GM13976 (cell line): ENCODE results near the gene AHDC1.

Source experiments
- DNase-seq: peaks from one replicate; pipeline ENCODE4 v3.0.0; 2012; ENCODE audit warnings: low spot score
- in situ Hi-C: fragments of 300-500 bp; cut with MboI; formaldehyde crosslinking; loops from one replicate; pipeline ENCODE4 v1.12.0; 2022; ENCODE audit warnings: low sequenced_read_pairs, mixed read lengths, inconsistent platforms; ENCODE audit not compliant: unreplicated experiment
- TF ChIP-seq, protein P1 (sequence below): IDR thresholded peaks from 2 replicates; pipeline ENCODE4 v1.5.1; 2012; ENCODE audit warnings: borderline replicate concordance, mild to moderate bottlenecking; ENCODE audit not compliant: insufficient read depth; ENCODE audit errors: extremely low read depth, missing control alignments, control extremely low read depth

AHDC1 gene

GRCh38 chr1:27617420-27617819 is 13.5 kb upstream of the AHDC1 start:
- TF ChIP-seq, protein P1, sequence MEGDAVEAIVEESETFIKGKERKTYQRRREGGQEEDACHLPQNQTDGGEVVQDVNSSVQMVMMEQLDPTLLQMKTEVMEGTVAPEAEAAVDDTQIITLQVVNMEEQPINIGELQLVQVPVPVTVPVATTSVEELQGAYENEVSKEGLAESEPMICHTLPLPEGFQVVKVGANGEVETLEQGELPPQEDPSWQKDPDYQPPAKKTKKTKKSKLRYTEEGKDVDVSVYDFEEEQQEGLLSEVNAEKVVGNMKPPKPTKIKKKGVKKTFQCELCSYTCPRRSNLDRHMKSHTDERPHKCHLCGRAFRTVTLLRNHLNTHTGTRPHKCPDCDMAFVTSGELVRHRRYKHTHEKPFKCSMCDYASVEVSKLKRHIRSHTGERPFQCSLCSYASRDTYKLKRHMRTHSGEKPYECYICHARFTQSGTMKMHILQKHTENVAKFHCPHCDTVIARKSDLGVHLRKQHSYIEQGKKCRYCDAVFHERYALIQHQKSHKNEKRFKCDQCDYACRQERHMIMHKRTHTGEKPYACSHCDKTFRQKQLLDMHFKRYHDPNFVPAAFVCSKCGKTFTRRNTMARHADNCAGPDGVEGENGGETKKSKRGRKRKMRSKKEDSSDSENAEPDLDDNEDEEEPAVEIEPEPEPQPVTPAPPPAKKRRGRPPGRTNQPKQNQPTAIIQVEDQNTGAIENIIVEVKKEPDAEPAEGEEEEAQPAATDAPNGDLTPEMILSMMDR, result no peak
- in situ Hi-C loops, result no loop called here
- no peak for DNase-seq

GRCh38 chr1:27616441-27616840 is 12.5 kb upstream of the AHDC1 start:
- TF ChIP-seq, protein P1, result peak; percentile 31
- DNase-seq, result no peak
- in situ Hi-C loops, result no loop called here

DNA sequence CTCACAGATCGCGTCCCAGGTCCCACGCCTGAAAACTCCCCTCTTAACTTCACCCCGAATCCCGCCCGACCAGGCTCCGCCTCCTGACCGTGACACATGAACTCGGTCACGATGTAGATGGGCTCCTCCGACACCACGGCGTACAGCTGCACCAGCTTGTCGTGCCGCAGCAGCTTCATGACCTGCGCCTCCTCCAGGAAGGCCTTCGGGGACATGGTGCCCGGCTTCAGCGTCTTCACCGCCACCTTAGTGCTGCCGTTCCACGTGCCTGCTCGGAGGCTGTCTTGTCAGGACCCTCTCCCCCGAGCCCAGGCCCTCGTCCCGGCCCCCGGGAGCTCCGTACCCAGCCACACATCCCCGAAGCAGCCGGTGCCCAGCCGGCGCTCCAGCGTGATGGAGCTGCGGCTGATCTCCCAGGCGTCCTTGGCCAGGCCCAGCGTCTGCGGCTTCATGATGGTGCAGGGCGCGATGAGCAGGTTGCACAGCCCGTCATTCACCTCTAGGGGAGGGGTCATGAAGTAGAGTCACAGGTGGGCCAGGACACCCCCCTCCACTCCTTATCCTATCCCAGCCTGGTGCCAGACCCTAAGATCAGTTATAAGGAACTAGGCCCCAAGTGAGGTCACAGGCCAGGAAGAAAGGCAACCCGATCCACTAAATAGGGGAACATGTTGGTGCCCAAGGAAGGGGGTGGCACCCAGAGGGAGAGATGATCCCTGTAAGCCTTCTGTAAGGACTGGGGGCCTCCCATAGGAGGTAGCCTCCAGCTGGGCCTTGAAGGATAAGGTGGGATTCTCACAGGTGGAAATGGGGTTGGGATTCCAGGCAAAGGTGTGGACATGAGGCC is 11.6 kb upstream of the AHDC1 start:
- no peak for DNase-seq
- in situ Hi-C loops, result no loop called here

DNA sequence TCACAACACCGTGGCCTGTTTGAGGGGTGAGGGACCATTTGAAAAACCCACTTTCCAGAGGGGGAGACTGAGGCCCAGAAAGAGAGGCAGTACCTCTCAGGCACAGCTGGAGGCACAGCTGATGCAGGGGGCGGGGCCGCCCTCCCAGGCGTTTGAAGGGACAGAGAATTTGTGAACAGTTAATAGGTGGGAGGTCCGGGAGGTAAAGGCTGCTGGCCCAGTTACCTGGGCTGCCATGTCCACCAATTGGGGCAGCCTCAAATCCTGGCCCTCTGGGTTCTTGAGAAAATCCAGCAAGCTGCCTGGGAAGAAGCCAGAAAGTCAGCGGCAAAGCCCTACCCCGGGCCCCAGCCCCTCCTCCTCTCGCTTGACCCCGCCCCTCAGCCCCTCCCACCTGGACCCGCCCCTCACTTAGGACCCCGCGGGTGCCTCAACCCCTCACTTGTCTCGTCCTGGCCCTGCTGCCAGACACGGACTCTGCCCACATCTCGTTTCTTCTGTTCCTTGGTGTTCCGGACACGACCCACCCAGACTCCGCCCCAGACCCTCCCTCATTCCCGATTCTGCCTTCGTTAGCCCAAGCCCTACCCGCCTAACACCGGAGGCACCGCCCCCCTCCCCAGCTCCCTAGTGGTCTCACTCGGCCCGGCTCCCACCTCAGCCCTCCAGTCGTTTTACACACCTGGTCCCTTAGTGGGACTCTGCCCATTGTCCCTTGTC is 10.8 kb upstream of the AHDC1 start:
- TF ChIP-seq, protein P1, result no peak
- no peak for DNase-seq
- in situ Hi-C loops, result no loop called here

More for the DNA sequence above, 11.6 kb upstream of the AHDC1 start:
- TF ChIP-seq, protein P1, result no peak

DNA sequence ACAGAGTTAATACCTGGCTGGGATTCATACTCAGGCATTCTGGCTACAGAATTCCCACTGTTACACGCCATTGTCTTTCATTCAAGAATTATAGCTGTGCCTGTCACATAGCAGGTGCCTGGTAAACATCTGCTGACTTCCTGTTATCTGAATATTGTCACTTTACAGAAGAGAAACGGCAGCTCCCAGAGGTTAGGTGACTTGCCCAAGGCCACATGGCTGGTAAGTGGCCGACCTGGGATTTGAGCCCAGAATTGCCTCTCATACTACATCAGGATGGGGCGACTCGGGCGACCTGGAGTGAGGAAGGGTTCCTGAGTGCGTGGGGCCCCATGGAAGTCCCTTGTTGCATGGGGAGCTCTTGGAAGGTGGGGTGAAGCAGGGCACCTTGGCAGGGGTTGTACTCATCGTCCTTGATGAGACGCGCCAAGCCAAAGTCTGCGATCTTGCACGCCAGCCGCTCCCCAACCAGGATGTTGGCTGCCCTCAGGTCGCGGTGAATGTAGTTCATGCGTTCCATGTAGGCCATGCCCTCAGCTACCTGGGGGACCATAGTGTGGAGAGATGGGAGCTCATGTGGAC is 10.2 kb upstream of the AHDC1 start:
- no peak for DNase-seq
- TF ChIP-seq, protein P1, result no peak
- in situ Hi-C loops, result no loop called here

DNA sequence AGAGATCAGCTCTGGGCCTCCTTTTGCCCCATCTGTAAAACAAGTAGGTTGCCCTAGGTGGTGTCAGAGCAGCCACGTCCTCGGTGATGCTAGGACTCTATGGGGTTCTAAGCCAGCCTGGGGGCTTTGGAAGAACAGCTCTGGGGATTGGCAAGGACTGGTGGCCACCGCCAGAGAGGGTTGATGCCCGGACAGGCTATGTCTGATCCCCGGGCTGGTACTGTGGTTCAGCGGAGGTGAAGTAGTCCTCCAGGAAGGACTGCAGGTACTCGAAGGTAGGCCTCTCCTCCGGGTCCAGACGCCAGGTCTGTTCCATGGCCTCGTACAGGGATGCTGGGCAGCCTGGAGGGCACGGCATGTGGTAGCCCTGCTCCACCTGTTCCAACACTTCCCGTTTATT is 8.8 kb upstream of the AHDC1 start:
- DNase-seq, result no peak
- in situ Hi-C loops, result no loop called here
- TF ChIP-seq, protein P1, result no peak
